Ovary (tissue), 9 donors: ENCODE data around the gene PEX10. TPM values are rescaled to one million over a fixed set of nuclear protein-coding genes. Genes with fewer than 3 reads are reported as not detected.

Source experiments
- DNase-seq, 5 donors: peaks; one replicate each; pipeline ENCODE4 v3.0.0-alpha.2; 2019 to 2020
- H3K27ac ChIP-seq, 2 donors: fragments of 200-600 bp; one replicate each; pipeline versions ENCODE4 v1.5.1 to v1.8.0; 2019 to 2022
- H3K27me3 ChIP-seq: fragments of 200-600 bp; one replicate; pipeline ENCODE4 v1.8.0; 2022
- H3K36me3 ChIP-seq: fragments of 200-600 bp; sonication (generic); one replicate; pipeline ENCODE4 v1.5.1; 2019
- H3K4me1 ChIP-seq: one replicate; pipeline ENCODE4 v1.8.1; 2013; ENCODE audit warnings: mild to moderate bottlenecking, moderate library complexity; ENCODE audit not compliant: insufficient read depth
- H3K4me3 ChIP-seq: fragments of 200-600 bp; sonication (generic); one replicate; pipeline ENCODE4 v1.5.1; 2017
- H3K9me3 ChIP-seq, 2 donors: fragments of 200-600 bp in 1 of 2; sonication (generic) in 1 of 2; one replicate each; pipeline versions ENCODE4 v1.5.1 to v1.8.1; 2013 to 2019; ENCODE audit warnings: mild to moderate bottlenecking in 1 of 2, moderate library complexity in 1 of 2
- EP300 ChIP-seq: sonication (generic); formaldehyde crosslinking; IDR thresholded peaks from one replicate; pipeline ENCODE4 v1.6.1; 2017; ENCODE audit warnings: antibody characterized with exemption
- POLR2A ChIP-seq: fragments of 450-650 bp; IDR thresholded peaks from one replicate; pipeline ENCODE4 v1.6.1; 2017; ENCODE audit warnings: antibody characterized with exemption, mild to moderate bottlenecking, moderate library complexity
- WGBS, 3 donors: extraction: QIAGEN DNeasy Blood & Tissue Kit in 1 of 3; methylation state at CpG; one replicate each; pipeline versions ENCODE4 v1.1.5 to v1.1.7; 2013 to 2017; 5-methylcytosine and 5-hydroxymethylcytosine counted together
- intact Hi-C, 4 donors: fragments of 100-400 bp; cut with DNase I; formaldehyde crosslinking; loops; one replicate each; pipeline versions ENCODE4 v1.11.0 to v1.15.1; 2022 to 2023
- polyA plus RNA-seq, 2 donors: library from polyadenylated mRNA; stranded (reverse); fragments of 200-250 nt in 1 of 2; fragments of 350-450 nt in 1 of 2; fragmentation: Illumina TruSeq in 1 of 2; extraction: RNeasy Lipid Tissue Mini Kit (QIAGEN cat#74804) in 1 of 2; gene quantifications; one replicate each; pipeline ENCODE4 v1.2.3, GENCODE V29; 2013 to 2014
- total RNA-seq, 7 donors: library from RNA; depleted of rRNA in 2 of 7; stranded (reverse); fragments of >200 nt in 2 of 7; fragmentation: NEBNext Ultra II Directional in 3 of 7; extraction: Animal tissue kit (Norgen Biotek cat#: 25700) in 3 of 7; gene quantifications; one replicate each; pipeline versions ENCODE4 v1.1.0 to v1.2.4, GENCODE V29; 2016 to 2023
- TF ChIP-seq, protein P1 (sequence below), 3 donors: fragments of 450-650 bp in 2 of 3; fragments of 200-600 bp in 1 of 3; IDR thresholded peaks; one replicate each; pipeline versions ENCODE4 v1.5.1 to v1.8.0; 2016 to 2022; ENCODE audit warnings: antibody characterized with exemption in 3 of 3, mild to moderate bottlenecking in 1 of 3
- donor health status: DM: no; HTN: no; CAD: no; lungs with moderate emphysema.
- donor health status: DM: no; HTN: no; CAD: no.
- donor health status: Bipolar disorder and iron deficiency.
- donor health status: DM: yes; HTN: yes; CAD: no.
- donor health status: DM: no; HTN: no; CAD: no.
- donor health status: DM: yes; HTN: yes; CAD: no.

Gene PEX10
- total and polyA plus RNA-seq, 9 donors = 14.4 to 25.9 (median 19.3) TPM

DNA sequence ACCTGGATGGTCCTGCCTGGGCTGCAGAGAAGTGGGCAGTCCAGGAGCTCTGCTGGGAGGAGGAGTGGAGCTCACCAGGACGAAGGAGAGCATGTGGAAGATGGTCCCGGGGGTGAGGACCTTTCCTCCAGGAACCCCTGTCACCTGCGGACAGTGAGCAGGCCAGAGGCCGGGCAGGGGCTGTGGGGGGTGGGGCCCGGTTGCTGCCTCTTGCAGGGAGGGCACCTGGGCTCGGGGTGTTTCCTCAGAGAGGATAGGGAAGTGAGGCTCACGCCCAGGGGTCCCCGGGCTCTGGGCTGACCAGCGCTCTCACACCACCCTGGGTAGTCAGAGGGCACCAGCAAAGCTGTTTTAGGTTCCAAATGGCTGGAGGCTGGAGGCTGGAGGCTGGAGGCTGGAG is 22.7 kb upstream of the PEX10 start:
- TF ChIP-seq POLR2A (no peak), EP300 (no peak)
- TF ChIP-seq, protein P1, sequence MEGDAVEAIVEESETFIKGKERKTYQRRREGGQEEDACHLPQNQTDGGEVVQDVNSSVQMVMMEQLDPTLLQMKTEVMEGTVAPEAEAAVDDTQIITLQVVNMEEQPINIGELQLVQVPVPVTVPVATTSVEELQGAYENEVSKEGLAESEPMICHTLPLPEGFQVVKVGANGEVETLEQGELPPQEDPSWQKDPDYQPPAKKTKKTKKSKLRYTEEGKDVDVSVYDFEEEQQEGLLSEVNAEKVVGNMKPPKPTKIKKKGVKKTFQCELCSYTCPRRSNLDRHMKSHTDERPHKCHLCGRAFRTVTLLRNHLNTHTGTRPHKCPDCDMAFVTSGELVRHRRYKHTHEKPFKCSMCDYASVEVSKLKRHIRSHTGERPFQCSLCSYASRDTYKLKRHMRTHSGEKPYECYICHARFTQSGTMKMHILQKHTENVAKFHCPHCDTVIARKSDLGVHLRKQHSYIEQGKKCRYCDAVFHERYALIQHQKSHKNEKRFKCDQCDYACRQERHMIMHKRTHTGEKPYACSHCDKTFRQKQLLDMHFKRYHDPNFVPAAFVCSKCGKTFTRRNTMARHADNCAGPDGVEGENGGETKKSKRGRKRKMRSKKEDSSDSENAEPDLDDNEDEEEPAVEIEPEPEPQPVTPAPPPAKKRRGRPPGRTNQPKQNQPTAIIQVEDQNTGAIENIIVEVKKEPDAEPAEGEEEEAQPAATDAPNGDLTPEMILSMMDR (IDR thresholded peaks at IDR 0.05) = no peak
- Histone ChIP-seq H3K36me3 (no peaks in the 10 kb centered on the region), H3K27ac (no peak overlapping the region), H3K9me3 (peaks cover 0 to 2% of the 10 kb centered on the region in 2 donors), H3K27me3 (no peaks in the 10 kb centered on the region), H3K4me1 (no peaks in the 10 kb centered on the region), H3K4me3 (no peak overlapping the region)
- no peak for DNase-seq
- intact Hi-C loops = no loop called here
- WGBS, 3 donors = 53 to 72% (median 66%) methylated on average over 9 of the region's 9 CpGs

DNA sequence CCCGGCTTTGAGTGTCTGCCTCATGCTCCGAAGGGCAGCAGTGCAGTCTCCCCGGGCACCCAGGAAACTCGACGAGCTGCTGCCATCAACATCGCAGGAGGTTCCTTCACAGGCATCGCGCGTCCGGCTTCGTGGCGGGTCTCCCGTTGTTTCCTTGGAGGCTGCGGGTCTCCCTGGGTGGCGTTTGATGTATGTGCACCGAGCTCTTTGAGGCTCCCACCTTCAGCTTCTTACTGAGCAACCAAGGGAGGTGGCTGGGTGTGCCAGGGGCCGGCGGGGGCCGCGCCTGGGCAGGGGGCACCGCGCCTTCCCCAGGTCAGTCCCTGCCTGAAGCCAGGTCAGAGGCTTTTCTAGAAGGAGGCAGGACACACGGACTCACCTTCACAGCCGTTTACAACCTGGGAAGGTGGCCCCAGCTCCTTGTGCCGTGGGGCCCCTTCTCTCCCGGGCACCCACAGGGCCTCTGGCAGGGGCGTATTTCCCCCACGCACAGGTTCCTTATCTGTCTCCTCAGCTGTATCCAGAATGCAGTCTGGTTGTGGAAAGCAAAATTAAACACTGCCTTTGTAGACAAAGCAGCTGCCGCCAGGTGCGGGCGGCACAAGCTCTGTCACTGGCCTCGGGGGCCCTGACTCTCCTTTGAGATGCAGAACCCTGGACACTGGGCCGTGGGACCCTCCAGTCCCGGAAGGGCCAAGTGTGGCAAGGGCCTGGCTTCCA is 21.7 kb upstream of the PEX10 start:
- H3K9me3 ChIP-seq = peaks cover 0 to 10% of the 10 kb centered on the region in 2 donors
- H3K27ac ChIP-seq = no peak overlapping the region
- intact Hi-C loops = no loop called here
- H3K36me3 ChIP-seq = no peaks in the 10 kb centered on the region
- TF ChIP-seq EP300 (no peak), POLR2A (no peak)
- TF ChIP-seq, protein P1 (IDR thresholded peaks at IDR 0.05) = no peak
- no peaks in the 10 kb centered on the region for H3K4me1 ChIP-seq
- 17 to 47% (median 37%) methylated on average over 16 to 34 of the region's 34 CpGs for WGBS, 3 donors
- no peak overlapping the region for H3K4me3 ChIP-seq
- H3K27me3 ChIP-seq = no peaks in the 10 kb centered on the region
- no peak for DNase-seq

DNA sequence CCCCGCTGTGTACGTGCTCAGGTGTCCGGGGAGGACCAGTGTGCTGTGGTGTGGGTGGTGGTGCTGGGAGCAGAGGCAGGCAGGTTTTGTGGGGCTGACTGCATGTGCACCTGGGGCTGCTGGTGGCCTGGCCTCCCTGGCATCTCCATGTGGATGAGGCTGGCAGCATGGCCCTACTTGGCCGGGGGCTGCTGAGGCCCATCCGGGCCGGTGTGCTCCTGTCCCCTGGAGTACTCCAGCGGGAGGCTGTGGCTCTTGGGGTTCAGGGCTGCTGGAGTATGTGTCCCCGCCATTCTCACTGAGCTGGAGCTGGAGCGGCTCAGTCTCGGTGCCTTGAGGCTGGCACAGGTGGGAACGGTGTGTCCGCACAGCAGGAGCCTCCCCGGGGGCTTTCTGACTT is 20.8 kb upstream of the PEX10 start:
- Histone ChIP-seq H3K9me3 (peaks cover 0 to 10% of the 10 kb centered on the region in 2 donors), H3K27ac (no peak overlapping the region), H3K4me3 (no peak overlapping the region), H3K36me3 (no peaks in the 10 kb centered on the region), H3K27me3 (no peaks in the 10 kb centered on the region), H3K4me1 (no peaks in the 10 kb centered on the region)
- intact Hi-C loops = no loop called here
- no peak for DNase-seq
- TF ChIP-seq, protein P1 (IDR thresholded peaks at IDR 0.05) = no peak
- TF ChIP-seq EP300 = no peak
- TF ChIP-seq POLR2A = no peak
- 56 to 64% (median 57%) methylated on average over 13 of the region's 13 CpGs for WGBS, 3 donors

DNA sequence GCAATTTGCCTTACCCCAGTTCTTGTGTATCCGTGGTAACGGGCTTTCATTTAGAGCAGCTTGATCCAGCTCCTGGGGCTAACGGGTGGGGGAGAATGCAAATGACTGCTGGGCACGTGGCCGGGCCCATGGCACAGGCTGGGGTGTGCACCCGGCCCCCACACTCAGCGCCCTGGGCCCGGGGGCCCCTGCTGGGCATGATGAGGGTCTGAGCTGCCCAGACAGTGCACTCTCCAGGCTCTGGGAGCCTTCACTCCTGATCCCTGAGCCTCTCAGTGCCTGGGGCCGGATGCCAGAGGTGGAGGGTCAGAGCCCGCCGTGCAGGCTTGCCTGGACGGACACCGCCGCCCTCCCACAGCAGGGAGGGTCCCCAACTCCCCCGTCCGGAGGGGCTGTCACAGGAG is 20.1 kb upstream of the PEX10 start:
- no peaks in the 10 kb centered on the region for H3K4me1 ChIP-seq
- DNase-seq = no peak
- no peak overlapping the region for H3K27ac ChIP-seq
- WGBS, 3 donors = 7 to 13% (median 9%) methylated on average over 10 to 16 of the region's 16 CpGs
- H3K4me3 ChIP-seq = no peak overlapping the region
- peaks cover 0 to 10% of the 10 kb centered on the region in 2 donors for H3K9me3 ChIP-seq
- H3K36me3 ChIP-seq = no peaks in the 10 kb centered on the region
- intact Hi-C loops = no loop called here
- TF ChIP-seq POLR2A (no peak), EP300 (no peak)
- TF ChIP-seq, protein P1 (IDR thresholded peaks at IDR 0.05) = no peak
- no peaks in the 10 kb centered on the region for H3K27me3 ChIP-seq
